Urothelium cell line (cell line): ENCODE data around the gene SMG6.
"Not testable (repeated sequence)": the region's sequence is repeated elsewhere in the genome, so short reads cannot be mapped to it uniquely, and the experiment has no call there.

Experiments
- DNase-seq: peaks from one replicate; pipeline ENCODE4 v3.0.0; 2011; ENCODE audit warnings: low spot score, mixed read lengths
- FAIRE-seq: peaks from 2 replicates; lab custom pipeline; 2011; peaks lifted over from hg19 to GRCh38; lab: Jason Lieb, UNC

Gene SMG6

GRCh38 chr17:2210726-2211125, 92.9 kb downstream of the SMG6 start:
- FAIRE-seq, result no peak
- no peak for DNase-seq

GRCh38 chr17:2207815-2208515, 95.6 kb downstream of the SMG6 start:
- FAIRE-seq (no peak), DNase-seq (no peak)

GRCh38 chr17:2204393-2204792, 99.2 kb downstream of the SMG6 start:
- FAIRE-seq (no peak), DNase-seq (no peak)

GRCh38 chr17:2203818-2204217, 99.8 kb downstream of the SMG6 start:
- no peak for DNase-seq
- FAIRE-seq, result no peak

- no peak for DNase-seq
- FAIRE-seq, result no peak
Observed at GRCh38 chr17:2202996-2203575, 100.5 kb downstream of the SMG6 start.

- FAIRE-seq, result no peak
- DNase-seq, result no peak
Observed at GRCh38 chr17:2202302-2202995, 101.1 kb downstream of the SMG6 start.

GRCh38 chr17:2199386-2199785, 104.2 kb downstream of the SMG6 start:
- not testable (repeated sequence) for DNase-seq, FAIRE-seq

- no peak for DNase-seq
- FAIRE-seq, result no peak
Observed at GRCh38 chr17:2198927-2199326, 104.7 kb downstream of the SMG6 start.

- no peak for DNase-seq
- FAIRE-seq, result no peak
Observed at GRCh38 chr17:2197271-2197670, 106.3 kb downstream of the SMG6 start.

- DNase-seq (no peak), FAIRE-seq (no peak)
Observed at GRCh38 chr17:2195729-2196128, 107.9 kb downstream of the SMG6 start.

GRCh38 chr17:2194889-2195335, 108.7 kb downstream of the SMG6 start:
- DNase-seq (no peak), FAIRE-seq (no peak)

- FAIRE-seq, result no peak
Observed at GRCh38 chr17:2192367-2193057, 111.1 kb downstream of the SMG6 start.

GRCh38 chr17:2191785-2192184, 111.8 kb downstream of the SMG6 start:
- DNase-seq, result no peak
- no peak for FAIRE-seq

More at GRCh38 chr17:2192367-2193057, 111.1 kb downstream of the SMG6 start:
- DNase-seq, result peak; percentile 75

GRCh38 chr17:2191227-2191626, 112.4 kb downstream of the SMG6 start:
- FAIRE-seq (no peak), DNase-seq (no peak)

GRCh38 chr17:2190014-2190413, 113.6 kb downstream of the SMG6 start:
- no peak for DNase-seq
- no peak for FAIRE-seq

- FAIRE-seq (no peak), DNase-seq (no peak)
Observed at GRCh38 chr17:2188971-2189630, 114.5 kb downstream of the SMG6 start.

- no peak for DNase-seq
- FAIRE-seq, result no peak
Observed at GRCh38 chr17:2187758-2188157, 115.8 kb downstream of the SMG6 start.

GRCh38 chr17:2186937-2187336, 116.6 kb downstream of the SMG6 start:
- DNase-seq (no peak), FAIRE-seq (no peak)

- FAIRE-seq (no peak), DNase-seq (no peak)
Observed at GRCh38 chr17:2184993-2185931, 118.3 kb downstream of the SMG6 start.

GRCh38 chr17:2183346-2183745, 120.2 kb downstream of the SMG6 start:
- DNase-seq (no peak), FAIRE-seq (no peak)
